IPS-18c (cell line): Measurements from ENCODE around the gene PRKAR1B.

Source experiments
- H3K4me3 ChIP-seq: 2 replicates; pipeline ENCODE4 v1.7.0; 2013; ENCODE audit warnings: low read depth, mild to moderate bottlenecking, low read length, moderate library complexity; ENCODE audit not compliant: insufficient read depth
- H3K9me3 ChIP-seq: one replicate; pipeline ENCODE4 v1.6.1; 2013; ENCODE audit warnings: mild to moderate bottlenecking, low read length, moderate library complexity; ENCODE audit not compliant: control insufficient read depth, insufficient read depth

The PRKAR1B gene

GRCh38 chr7:549066-549890 is 177.8 kb downstream of the PRKAR1B start:
- peaks cover 2% of the 10 kb centered on the region for H3K9me3 ChIP-seq
- no peak overlapping the region for H3K4me3 ChIP-seq

GRCh38 chr7:548401-548800 is 178.7 kb downstream of the PRKAR1B start:
- Histone ChIP-seq H3K4me3 (no peak overlapping the region), H3K9me3 (peaks cover 2% of the 10 kb centered on the region)

DNA sequence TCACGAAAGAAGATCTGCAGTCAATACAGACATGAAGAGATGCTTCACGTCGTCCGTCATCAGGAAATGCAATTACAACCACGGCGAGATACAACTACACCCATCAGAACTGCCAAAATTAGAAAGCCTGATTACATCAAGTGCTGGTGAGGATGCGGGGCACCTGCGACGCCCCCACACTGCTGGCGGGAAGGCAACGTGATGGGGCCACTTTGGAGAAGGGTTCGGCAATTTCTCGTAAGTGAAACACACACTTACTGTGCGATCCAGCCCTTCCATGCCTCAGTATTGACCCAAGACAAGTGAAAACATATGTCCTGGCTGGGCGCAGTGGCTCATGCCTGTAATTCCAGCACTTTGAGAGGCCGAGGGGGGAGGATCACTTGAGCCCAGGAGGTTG is 181.6 kb downstream of the PRKAR1B start:
- Histone ChIP-seq H3K4me3 (no peak overlapping the region), H3K9me3 (no peaks in the 10 kb centered on the region)

GRCh38 chr7:544338-545221 is 182.5 kb downstream of the PRKAR1B start:
- no peak overlapping the region for H3K4me3 ChIP-seq
- H3K9me3 ChIP-seq = no peaks in the 10 kb centered on the region

GRCh38 chr7:543501-544337 is 183.4 kb downstream of the PRKAR1B start:
- no peak overlapping the region for H3K4me3 ChIP-seq
- H3K9me3 ChIP-seq = no peaks in the 10 kb centered on the region

GRCh38 chr7:542713-543500 is 184.2 kb downstream of the PRKAR1B start:
- no peak overlapping the region for H3K4me3 ChIP-seq
- H3K9me3 ChIP-seq = no peaks in the 10 kb centered on the region

DNA sequence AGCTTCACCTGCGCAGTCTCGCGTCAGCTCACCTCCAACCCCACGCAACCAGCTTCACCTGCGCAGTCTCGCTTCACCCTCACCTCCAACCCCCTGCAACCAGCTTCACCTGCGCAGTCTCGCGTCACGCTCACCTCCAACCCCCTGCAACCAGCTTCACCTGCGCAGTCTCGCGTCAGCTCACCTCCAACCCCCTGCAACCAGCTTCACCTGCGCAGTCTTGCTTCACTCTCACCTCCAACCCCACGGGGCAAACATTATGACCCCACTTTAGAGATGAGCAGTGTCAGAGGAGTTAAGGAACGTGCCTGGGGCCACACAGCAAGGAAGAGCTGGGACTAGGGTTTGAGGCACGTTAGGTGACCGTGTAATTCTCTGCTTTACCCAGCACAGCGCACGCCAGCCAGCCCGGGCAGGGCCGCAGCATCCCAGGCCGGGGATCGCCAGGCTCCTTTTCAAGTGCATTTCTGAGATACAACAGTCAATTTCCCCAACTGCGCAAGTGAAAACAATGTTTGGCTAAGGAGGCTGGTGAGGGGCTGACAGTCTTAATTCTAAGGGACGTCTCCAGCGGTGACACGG is 184.9 kb downstream of the PRKAR1B start:
- H3K4me3 ChIP-seq = no peak overlapping the region
- no peaks in the 10 kb centered on the region for H3K9me3 ChIP-seq

- no peaks in the 10 kb centered on the region for H3K9me3 ChIP-seq
- H3K4me3 ChIP-seq = no peak overlapping the region
Observed at GRCh38 chr7:541661-542060, 185.4 kb downstream of the PRKAR1B start.

DNA sequence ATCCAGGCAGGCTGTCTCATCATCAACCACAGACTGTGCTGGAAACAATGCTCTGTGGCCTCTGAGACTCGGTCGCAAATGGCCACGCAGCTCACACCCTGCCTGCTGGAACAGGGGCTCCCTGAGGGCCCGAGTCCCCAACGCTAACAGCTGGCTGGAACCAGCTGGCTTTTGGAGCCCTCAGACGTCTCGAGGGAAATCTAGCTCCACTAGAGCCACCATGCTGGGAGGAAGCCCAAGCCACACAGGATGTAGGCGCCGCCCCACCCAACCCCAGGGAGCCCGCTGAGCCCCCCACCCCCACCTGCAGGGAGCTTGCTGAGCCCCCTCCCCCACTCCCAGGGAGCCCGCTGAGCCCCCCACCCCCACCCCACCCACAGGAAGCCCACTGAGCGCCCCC is 186.1 kb downstream of the PRKAR1B start:
- Histone ChIP-seq H3K4me3 (no peak overlapping the region), H3K9me3 (no peaks in the 10 kb centered on the region)

GRCh38 chr7:540579-540978 is 186.5 kb downstream of the PRKAR1B start:
- Histone ChIP-seq H3K4me3 (no peak overlapping the region), H3K9me3 (no peaks in the 10 kb centered on the region)

- H3K9me3 ChIP-seq = no peaks in the 10 kb centered on the region
- H3K4me3 ChIP-seq = no peak overlapping the region
Observed at GRCh38 chr7:539731-540411, 187.2 kb downstream of the PRKAR1B start.

GRCh38 chr7:538764-539685 is 188.1 kb downstream of the PRKAR1B start:
- no peak overlapping the region; the same call in 1 of the 2 replicates for H3K4me3 ChIP-seq

DNA sequence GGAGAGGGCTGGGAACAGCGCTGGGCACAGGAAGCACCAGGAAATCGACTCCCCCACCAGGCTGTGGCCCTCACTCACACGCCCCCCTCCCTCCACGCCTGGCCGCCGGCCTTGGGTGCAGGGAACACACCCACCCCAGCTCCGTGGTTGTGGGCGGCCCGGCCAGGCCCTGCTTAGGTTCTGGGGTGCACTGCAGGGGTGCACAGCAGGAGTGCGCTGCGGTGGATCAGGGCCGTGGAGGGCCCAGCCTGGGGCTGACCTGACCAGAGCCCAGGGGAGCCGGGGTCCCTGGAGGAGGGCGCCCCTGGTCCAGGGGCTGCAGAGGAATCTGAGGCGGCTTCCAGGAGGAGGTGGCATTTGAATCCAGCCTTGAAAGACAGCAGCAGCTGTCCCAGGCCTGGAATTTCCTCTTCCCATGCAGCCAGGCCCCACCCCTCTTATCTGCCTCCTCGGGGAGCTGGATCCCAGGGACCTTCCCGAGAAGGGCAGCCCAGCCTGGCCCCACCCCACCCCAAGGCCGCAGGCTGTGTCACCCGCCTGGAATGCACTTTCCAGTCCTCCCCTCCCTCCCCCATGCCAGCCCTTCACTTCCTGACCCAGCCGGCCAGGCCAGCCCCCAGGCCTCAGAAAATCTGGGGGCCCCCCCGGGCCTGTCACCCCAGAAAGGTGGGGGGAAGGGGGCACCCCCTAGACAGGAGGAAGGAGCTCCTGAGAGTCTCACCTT is 189.0 kb downstream of the PRKAR1B start:
- H3K9me3 ChIP-seq = no peaks in the 10 kb centered on the region
- no peak overlapping the region; the same call in 1 of the 2 replicates for H3K4me3 ChIP-seq

More at GRCh38 chr7:538764-539685, 188.1 kb downstream of the PRKAR1B start:
- H3K9me3 ChIP-seq = no peaks in the 10 kb centered on the region

DNA sequence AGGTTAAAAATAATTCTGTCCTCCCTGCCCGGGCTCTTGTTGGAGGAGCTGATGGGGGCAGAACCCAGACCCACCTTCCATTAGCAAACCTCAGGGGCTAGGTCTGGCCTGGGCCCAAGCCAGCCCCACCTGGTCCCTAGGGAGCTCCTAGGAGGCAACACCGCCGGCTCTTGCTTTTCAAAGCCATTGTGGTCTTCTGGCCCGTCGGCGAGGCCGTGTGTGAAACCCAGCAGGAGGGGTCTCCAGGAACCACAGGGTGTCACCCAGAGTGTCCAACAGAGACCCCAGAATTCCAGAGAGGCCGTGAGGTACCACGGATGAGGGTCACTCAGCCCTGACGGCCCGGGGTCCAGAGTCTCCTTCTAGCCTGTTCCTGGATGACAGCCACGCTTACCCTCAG is 190.8 kb downstream of the PRKAR1B start:
- Histone ChIP-seq H3K9me3 (no peaks in the 10 kb centered on the region), H3K4me3 (no peak overlapping the region)
